Esophagus muscularis mucosa (tissue), 4 donors: ENCODE data around the gene HDAC1. TPM values are rescaled to one million over a fixed set of nuclear protein-coding genes. Genes with fewer than 3 reads are reported as not detected.

Experiments
- DNase-seq: peaks from one replicate; pipeline ENCODE4 v3.0.0-alpha.2; 2017; ENCODE audit errors: extremely low spot score
- H3K27ac ChIP-seq, 4 donors: fragments of 200-600 bp; sonication (generic); replicated peaks in 1 of 4; 1 replicate in 3 of 4; 2 replicates in 1 of 4; pipeline ENCODE4 v1.5.1; 2016 to 2019; ENCODE audit warnings: mild to moderate bottlenecking in 1 of 4
- H3K27me3 ChIP-seq, 4 donors: fragments of 200-600 bp; sonication (generic); one replicate each; pipeline versions ENCODE4 v1.5.1 to v1.6.0; 2016 to 2019
- H3K36me3 ChIP-seq, 4 donors: fragments of 200-600 bp; sonication (generic); one replicate each; pipeline ENCODE4 v1.5.1; 2016 to 2019
- H3K4me1 ChIP-seq, 4 donors: fragments of 200-600 bp; sonication (generic); one replicate each; pipeline ENCODE4 v1.5.1; 2016 to 2019
- H3K4me3 ChIP-seq, 4 donors: fragments of 200-600 bp; sonication (generic); 1 replicate in 2 of 4; 2 replicates in 2 of 4; pipeline ENCODE4 v1.5.1; 2016 to 2019; ENCODE audit warnings: mild to moderate bottlenecking in 4 of 4, moderate library complexity in 1 of 4
- H3K9me3 ChIP-seq, 4 donors: fragments of 200-600 bp; sonication (generic); 1 replicate in 3 of 4; 2 replicates in 1 of 4; pipeline ENCODE4 v1.5.1; 2016 to 2019
- EP300 ChIP-seq: sonication (generic); formaldehyde crosslinking; IDR thresholded peaks from one replicate; pipeline ENCODE4 v1.6.1; 2017; ENCODE audit warnings: antibody characterized with exemption
- POLR2A ChIP-seq: fragments of 450-650 bp; IDR thresholded peaks from one replicate; pipeline ENCODE4 v1.6.1; 2017; ENCODE audit warnings: antibody characterized with exemption, moderate library complexity, mild to moderate bottlenecking, low read depth
- POLR2AphosphoS5 ChIP-seq, 2 donors: sonication (generic); formaldehyde crosslinking; IDR thresholded peaks; one replicate each; pipeline ENCODE4 v1.6.1; 2017; ENCODE audit warnings: antibody characterized with exemption in 2 of 2
- WGBS: methylation state at CpG from one replicate; pipeline ENCODE4 v1.1.5; 2018; 5-methylcytosine and 5-hydroxymethylcytosine counted together
- intact Hi-C: fragments of 100-400 bp; cut with DNase I; formaldehyde crosslinking; loops from one replicate; pipeline ENCODE4 v1.15.1; 2023
- total RNA-seq, 4 donors: library from RNA; depleted of rRNA; stranded (reverse); fragments of >200 nt; gene quantifications; one replicate each; pipeline versions ENCODE4 v1.1.0 to v1.2.1, GENCODE V29; 2016
- TF ChIP-seq, protein P1 (sequence below), 3 experiments: fragments of 200-600 bp in 2 of 3; fragments of 450-650 bp in 1 of 3; sonication (generic) in 2 of 3; IDR thresholded peaks; one replicate each; pipeline ENCODE4 v1.5.1; 2017 to 2019; ENCODE audit warnings: antibody characterized with exemption in 3 of 3, mild to moderate bottlenecking in 2 of 3, moderate library complexity in 1 of 3

Gene HDAC1
- total RNA-seq, 4 donors from 2014 or later = 42.8 to 70.4 (median 51.4) TPM

DNA sequence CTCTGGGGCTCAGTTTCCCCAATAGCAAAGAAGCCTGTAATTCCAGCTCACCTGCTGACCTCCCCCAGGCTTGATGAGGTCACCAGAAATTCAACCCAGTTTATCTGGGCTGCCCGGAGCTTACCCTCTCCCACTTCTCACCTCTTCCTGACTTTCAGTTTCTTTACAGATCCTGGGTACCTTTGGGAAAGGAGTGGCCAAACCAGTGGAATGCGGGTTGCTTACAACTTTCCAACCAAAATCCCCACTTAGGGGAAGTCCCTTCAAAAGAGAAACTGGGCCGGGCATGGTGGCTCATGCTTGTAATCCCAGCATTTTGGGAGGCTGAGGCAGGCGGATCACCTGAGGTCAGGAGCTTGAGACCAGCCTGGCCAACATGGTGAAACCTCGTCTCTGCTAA lies 50.1 kb downstream of the HDAC1 start:
- H3K27ac ChIP-seq = no peak overlapping the region
- WGBS = 87% methylated on average over 5 of the region's 5 CpGs
- TF ChIP-seq POLR2A = no peak
- TF ChIP-seq POLR2AphosphoS5 (IDR thresholded peaks at IDR 0.05) = no peak
- TF ChIP-seq, protein P1, sequence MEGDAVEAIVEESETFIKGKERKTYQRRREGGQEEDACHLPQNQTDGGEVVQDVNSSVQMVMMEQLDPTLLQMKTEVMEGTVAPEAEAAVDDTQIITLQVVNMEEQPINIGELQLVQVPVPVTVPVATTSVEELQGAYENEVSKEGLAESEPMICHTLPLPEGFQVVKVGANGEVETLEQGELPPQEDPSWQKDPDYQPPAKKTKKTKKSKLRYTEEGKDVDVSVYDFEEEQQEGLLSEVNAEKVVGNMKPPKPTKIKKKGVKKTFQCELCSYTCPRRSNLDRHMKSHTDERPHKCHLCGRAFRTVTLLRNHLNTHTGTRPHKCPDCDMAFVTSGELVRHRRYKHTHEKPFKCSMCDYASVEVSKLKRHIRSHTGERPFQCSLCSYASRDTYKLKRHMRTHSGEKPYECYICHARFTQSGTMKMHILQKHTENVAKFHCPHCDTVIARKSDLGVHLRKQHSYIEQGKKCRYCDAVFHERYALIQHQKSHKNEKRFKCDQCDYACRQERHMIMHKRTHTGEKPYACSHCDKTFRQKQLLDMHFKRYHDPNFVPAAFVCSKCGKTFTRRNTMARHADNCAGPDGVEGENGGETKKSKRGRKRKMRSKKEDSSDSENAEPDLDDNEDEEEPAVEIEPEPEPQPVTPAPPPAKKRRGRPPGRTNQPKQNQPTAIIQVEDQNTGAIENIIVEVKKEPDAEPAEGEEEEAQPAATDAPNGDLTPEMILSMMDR (IDR thresholded peaks at IDR 0.05) = no peak
- no peak for TF ChIP-seq EP300
- no peak overlapping the region for H3K4me3 ChIP-seq
- no peaks in the 10 kb centered on the region for H3K27me3 ChIP-seq
- H3K9me3 ChIP-seq = no peaks in the 10 kb centered on the region
- intact Hi-C loops = no loop called here
- no peaks in the 10 kb centered on the region for H3K36me3 ChIP-seq
- H3K4me1 ChIP-seq = peaks cover 14 to 31% (median 19%) of the 10 kb centered on the region in 4 donors
- no peak for DNase-seq

DNA sequence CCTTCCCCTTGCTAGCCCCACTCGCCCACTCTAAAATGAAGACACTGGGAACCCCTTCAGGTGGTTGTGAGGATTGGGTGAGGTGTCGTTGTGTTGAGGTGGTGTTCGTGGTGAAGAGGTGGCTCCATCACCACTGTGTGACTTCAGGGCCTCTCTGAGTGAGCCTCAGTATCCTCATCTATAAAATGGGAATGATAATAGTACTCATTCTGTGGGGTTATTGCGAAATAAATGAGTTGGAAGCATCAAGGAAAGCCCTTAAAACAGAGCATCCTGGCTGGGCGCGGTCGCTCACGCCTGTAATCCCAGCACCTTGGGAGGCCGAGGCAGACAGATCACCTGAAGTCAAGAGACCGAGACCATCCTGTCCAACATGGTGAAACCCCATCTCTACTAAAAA lies 50.8 kb downstream of the HDAC1 start:
- no peaks in the 10 kb centered on the region for H3K36me3 ChIP-seq
- WGBS = 90% methylated on average over 10 of the region's 10 CpGs

DNA sequence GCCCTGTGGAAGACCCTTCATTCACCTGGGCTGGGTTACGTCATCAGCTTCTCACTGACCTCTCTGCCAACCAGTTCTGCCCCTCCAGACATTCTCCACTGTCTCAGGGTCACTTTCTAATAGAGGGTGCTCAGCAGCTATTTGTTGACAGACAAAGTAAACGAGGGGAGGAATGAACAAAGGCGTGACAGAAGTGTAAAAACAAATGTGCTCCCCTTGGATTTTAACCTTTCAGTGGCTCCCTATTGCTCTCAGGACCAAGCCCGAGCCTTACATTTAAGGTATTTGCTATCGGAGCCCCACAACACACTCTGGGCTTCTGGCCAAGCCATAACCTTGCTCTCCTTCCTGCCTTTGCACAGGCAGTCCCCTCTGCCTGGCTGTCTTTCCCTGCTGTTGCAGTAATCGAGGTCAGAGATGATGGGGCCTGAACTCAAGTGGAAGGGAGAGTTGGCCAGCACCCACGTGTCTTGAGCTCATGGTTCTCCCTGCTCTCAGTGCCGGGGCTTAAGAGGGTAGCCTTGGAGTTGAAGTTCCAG lies 53.5 kb downstream of the HDAC1 start:
- no peak for TF ChIP-seq EP300
- TF ChIP-seq POLR2A = no peak
- no peak for TF ChIP-seq POLR2AphosphoS5 (IDR thresholded peaks at IDR 0.05)
- TF ChIP-seq, protein P1 (IDR thresholded peaks at IDR 0.05) = no peak
- intact Hi-C loops = no loop called here
- no peak overlapping the region for H3K27ac ChIP-seq
- H3K4me3 ChIP-seq = no peak overlapping the region
- no peaks in the 10 kb centered on the region for H3K9me3 ChIP-seq
- WGBS = 45% methylated on average over 6 of the region's 8 CpGs
- H3K4me1 ChIP-seq = peaks cover 11 to 30% (median 15%) of the 10 kb centered on the region in 4 donors
- no peaks in the 10 kb centered on the region for H3K27me3 ChIP-seq
- H3K36me3 ChIP-seq = no peaks in the 10 kb centered on the region
- DNase-seq = no peak

More for the DNA sequence above, 50.8 kb downstream of the HDAC1 start:
- H3K4me3 ChIP-seq = no peak overlapping the region
- no peaks in the 10 kb centered on the region for H3K9me3 ChIP-seq
- no peak for TF ChIP-seq POLR2AphosphoS5 (IDR thresholded peaks at IDR 0.05)
- no peak for TF ChIP-seq POLR2A
- TF ChIP-seq, protein P1 (IDR thresholded peaks at IDR 0.05) = no peak
- no peak for TF ChIP-seq EP300
- H3K27me3 ChIP-seq = no peaks in the 10 kb centered on the region
- no peak for DNase-seq
- peaks cover 8 to 24% (median 12%) of the 10 kb centered on the region in 4 donors for H3K4me1 ChIP-seq
- no peak overlapping the region for H3K27ac ChIP-seq
- intact Hi-C loops = no loop called here

DNA sequence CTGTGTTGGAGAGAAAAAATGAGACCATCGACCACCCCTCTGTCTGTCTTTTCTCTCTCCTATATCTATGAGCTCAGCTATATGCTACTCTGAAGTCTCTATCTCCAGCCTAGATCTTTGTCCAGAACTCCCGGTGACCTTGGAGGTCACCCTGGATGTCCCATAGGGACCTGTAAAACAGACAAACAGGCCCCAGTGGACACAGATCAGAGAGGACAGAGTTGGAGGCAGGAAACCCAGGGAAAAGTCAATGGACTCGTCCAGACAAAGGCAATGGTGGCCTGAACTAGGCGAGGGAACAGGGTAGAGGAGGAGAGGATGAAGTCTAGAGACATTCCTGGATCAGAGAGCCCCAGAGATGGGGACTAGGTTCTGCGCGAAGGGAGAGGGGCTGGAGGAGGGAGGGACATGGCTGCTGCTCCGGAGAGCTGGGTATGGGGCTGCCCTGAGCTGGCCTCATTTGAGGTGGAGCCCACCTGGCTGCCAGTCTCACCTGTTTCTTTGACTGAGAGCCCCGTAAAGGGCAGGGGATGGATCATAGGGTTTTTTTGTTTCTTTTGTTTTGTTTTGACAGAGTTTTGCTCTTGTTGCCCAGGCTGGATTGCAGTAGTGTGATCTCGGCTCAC lies 54.8 kb downstream of the HDAC1 start:
- Histone ChIP-seq H3K27ac (no peak overlapping the region), H3K36me3 (no peaks in the 10 kb centered on the region), H3K4me1 (peaks cover 18 to 40% (median 25%) of the 10 kb centered on the region in 4 donors), H3K4me3 (no peak overlapping the region), H3K27me3 (no peaks in the 10 kb centered on the region), H3K9me3 (no peaks in the 10 kb centered on the region)
- no peak for DNase-seq
- TF ChIP-seq POLR2A = no peak
- TF ChIP-seq EP300 = no peak
- WGBS = 80% methylated on average over 9 of the region's 9 CpGs
- intact Hi-C loops = no loop called here

DNA sequence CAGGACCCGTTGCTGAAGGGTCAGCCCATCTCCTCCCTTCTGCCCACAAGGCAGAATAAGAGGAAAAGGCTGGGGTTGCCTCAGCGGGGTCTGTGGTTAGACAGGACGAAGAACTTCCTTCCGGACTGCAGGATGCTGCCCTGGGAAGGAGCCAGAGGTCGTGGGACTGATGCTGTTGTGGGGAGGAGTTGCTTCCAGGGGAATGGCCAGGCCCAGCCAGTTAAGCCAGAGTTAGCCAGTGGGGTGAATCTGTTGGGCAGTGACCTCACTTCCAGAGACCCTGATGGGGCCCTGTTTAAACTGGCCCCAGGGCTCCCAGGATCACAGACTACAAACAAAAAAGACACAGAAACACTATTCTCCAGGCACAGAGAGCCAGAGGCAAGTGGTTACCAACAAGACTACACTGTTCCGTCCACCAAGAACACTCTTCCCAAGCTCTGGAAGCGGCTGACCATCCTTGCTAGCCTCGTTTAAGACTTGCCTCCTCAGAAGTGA lies 57.4 kb downstream of the HDAC1 start:
- peak overlapping the region in 2 of 4 donors; percentile 17 to 40 for H3K27ac ChIP-seq
- DNase-seq = no peak
- no peaks in the 10 kb centered on the region for H3K9me3 ChIP-seq
- TF ChIP-seq POLR2A = no peak
- no peak for TF ChIP-seq EP300
- TF ChIP-seq, protein P1 (IDR thresholded peaks at IDR 0.05) = no peak
- peak in 1 of 2 donors; percentile 13 for TF ChIP-seq POLR2AphosphoS5 (IDR thresholded peaks at IDR 0.05)
- H3K36me3 ChIP-seq = no peaks in the 10 kb centered on the region
- H3K4me3 ChIP-seq = no peak overlapping the region
- 54% methylated on average over 6 of the region's 8 CpGs for WGBS
- no peaks in the 10 kb centered on the region for H3K27me3 ChIP-seq
- intact Hi-C loops = no loop called here
- peaks cover 37 to 61% (median 49%) of the 10 kb centered on the region in 4 donors for H3K4me1 ChIP-seq
